22Rv1 (cell line): ENCODE data around the gene IL17RC.

Experiments
- ZFX ChIP-seq: fragments of 450-650 bp; IDR thresholded peaks from 2 replicates; pipeline ENCODE4 v1.6.1; 2017; ENCODE audit warnings: antibody characterized with exemption, borderline replicate concordance
- TF ChIP-seq, protein P1 (sequence below): fragments of 450-650 bp; IDR thresholded peaks from 2 replicates; pipeline ENCODE4 v1.5.1; 2017; ENCODE audit warnings: mild to moderate bottlenecking

DNA sequence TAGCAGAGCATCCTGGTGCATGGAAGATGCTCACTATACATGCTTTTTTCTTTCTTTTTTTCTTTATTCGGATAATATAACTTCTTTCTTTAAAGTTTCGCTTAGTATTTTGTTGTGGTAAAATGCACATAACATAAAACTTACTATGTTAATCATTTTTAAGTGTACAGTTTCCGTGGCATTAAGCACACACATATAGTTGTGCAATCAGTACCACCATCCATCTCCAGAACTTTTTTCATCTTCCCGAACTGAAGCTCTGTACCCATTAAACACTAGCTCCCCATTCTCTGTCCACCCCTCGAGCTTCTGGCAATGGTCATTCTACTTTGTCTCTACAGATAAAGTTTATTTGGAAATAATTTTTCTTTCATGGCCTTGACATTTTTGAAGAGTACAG, 27.5 kb upstream of the IL17RC start:
- TF ChIP-seq, protein P1, sequence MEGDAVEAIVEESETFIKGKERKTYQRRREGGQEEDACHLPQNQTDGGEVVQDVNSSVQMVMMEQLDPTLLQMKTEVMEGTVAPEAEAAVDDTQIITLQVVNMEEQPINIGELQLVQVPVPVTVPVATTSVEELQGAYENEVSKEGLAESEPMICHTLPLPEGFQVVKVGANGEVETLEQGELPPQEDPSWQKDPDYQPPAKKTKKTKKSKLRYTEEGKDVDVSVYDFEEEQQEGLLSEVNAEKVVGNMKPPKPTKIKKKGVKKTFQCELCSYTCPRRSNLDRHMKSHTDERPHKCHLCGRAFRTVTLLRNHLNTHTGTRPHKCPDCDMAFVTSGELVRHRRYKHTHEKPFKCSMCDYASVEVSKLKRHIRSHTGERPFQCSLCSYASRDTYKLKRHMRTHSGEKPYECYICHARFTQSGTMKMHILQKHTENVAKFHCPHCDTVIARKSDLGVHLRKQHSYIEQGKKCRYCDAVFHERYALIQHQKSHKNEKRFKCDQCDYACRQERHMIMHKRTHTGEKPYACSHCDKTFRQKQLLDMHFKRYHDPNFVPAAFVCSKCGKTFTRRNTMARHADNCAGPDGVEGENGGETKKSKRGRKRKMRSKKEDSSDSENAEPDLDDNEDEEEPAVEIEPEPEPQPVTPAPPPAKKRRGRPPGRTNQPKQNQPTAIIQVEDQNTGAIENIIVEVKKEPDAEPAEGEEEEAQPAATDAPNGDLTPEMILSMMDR, result no peak
- TF ChIP-seq ZFX, result no peak
